HG03045 (cell line): Measurements from ENCODE around the gene EMILIN1.
"Not testable (repeated sequence)": the region's sequence is repeated elsewhere in the genome, so short reads cannot be mapped to it uniquely, and the experiment has no call there.

Experiments used
- ATAC-seq: cut with Tn5 transposase; IDR thresholded peaks from one replicate; pipeline ENCODE4 v1.9.1; 2021; ENCODE audit warnings: mild to moderate bottlenecking, moderate library complexity; ENCODE audit not compliant: unreplicated experiment

The EMILIN1 gene

GRCh38 chr2:27119330-27119670, 40.9 kb downstream of the EMILIN1 start:
- not testable (repeated sequence) for ATAC-seq

GRCh38 chr2:27121906-27122305, 43.5 kb downstream of the EMILIN1 start:
- no peak for ATAC-seq

DNA sequence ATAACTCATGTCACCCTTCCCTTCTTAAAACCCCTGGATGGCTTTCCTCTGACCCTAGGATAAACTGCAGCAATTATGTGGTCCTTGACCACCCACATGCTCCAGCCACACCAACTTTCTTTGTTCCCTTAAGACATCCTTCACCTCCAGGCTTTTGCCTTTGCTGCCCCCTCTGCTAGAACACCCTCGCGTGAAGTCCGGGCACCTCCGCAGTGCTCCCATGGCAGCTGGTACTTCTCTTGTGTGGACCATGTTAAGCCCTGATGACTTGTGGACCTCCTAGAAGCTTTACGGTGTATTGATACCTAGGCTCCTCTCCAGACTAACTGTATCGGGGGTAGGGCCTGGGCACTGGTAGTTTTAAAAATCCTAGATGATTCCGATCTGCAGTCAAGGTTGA, 44.4 kb downstream of the EMILIN1 start:
- ATAC-seq, result no peak

DNA sequence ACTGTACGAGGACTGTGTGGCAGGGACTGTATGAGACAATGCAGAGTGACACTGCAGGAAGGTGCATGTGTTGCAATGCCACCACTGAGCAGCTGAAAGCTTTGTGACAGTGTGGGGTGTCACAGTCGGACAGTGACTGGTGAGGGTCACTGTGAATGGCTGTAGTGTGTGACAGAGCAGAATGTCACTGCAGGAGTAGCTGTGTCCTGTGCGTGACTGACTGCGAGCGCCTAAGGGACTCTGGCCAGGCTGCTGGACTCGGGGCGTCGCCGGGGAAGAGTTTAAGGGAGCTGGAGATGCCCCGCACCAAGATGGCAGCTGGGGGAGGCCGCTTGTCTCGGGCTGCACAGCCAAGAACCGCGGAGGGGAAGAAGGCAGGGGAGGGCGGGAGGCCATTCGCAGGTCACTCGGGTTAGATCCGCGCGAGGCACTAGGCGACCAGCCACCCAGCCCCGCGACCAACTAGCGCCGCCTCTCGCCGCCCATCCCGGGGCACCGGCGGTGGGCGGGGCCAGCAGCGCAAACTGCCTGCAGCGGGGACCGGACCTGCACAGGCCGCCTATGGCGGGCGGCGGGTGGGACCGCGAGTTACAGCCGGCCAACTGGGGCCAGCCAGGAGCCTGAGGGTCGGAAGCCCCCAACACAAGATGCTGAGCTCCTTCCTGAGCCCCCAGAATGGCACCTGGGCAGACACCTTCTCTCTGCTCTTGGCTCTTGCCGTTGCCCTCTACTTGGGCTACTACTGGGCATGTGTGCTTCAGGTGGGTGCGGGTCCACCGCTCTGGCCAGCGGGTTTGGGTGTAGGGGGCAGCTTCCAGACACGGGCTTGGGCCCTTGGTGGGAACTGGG, 45.1 kb downstream of the EMILIN1 start, which contains the start of gene ABHD1:
ABHD1 (plus strand) TSS at position 514 of the 849 bp plus-strand sequence; CDS start at position 648, 134 bp downstream.
- ATAC-seq, result peak; percentile 69

GRCh38 chr2:27125104-27125503, 46.7 kb downstream of the EMILIN1 start:
- no peak for ATAC-seq

- ATAC-seq, result no peak
Measured at GRCh38 chr2:27126252-27126710, 47.9 kb downstream of the EMILIN1 start.

DNA sequence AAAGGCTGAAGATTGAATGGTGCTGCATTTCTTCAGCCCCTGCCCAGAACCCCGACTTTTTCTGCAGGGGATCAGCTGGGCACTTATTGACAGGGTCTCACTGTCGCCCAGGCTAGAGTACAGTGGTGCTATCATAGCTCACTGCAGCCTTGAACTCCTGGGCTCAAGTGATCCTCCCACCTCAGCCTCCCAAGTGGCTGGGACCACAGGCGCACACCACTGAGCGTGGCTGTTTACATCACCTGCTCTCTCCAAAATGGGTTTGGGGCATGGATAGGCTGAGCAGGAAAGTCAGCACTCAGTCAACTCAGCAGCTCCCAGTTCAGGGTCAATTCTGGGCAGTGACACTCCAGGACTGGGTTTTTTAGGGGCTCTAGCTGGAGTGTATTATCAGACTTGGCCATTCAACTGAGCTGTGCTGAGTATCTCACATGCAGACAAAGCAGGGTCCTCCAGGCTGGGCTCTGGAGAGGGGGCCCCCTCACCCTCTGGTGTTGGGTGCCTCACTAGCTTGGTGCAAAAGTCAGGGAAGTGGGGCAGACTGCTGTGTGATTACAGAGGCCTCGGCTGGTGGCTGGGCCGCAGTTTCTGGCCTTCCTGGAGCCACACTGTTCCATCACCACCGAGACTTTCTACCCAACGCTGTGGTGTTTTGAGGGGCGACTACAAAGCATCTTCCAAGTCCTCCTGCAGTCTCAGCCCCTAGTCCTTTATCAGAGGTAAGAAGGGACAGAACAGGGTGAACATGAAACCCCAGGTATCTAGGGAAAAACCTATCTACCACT, 49.7 kb downstream of the EMILIN1 start:
- no peak for ATAC-seq

- ATAC-seq, result no peak
Measured at GRCh38 chr2:27128668-27129571, 50.5 kb downstream of the EMILIN1 start.

GRCh38 chr2:27130396-27130795, 52.0 kb downstream of the EMILIN1 start:
- ATAC-seq, result no peak

DNA sequence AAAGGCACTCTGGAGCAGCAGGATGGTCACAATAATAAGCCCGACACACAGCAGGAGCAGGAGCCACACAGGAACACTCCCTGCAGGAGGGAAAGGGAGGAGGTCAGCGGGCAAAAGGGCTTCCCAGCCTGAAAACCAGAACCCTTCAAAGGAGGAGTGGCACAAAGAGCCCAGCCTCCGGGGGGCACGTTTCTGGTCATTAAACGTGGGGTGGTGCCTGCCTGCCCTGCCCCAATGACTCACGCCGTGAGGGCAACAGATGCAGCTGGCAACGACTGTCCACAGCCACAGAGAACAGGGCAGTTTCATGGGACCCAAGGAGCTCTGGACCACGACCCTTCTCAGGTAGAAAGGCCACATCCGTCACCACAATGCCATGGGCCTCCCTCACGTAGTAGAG, 53.0 kb downstream of the EMILIN1 start:
- no peak for ATAC-seq

- no peak for ATAC-seq
Measured at GRCh38 chr2:27133195-27133875, 54.9 kb downstream of the EMILIN1 start.

GRCh38 chr2:27133905-27134780, 55.7 kb downstream of the EMILIN1 start, which contains the start of gene PREB:
Gene PREB, minus strand, starts transcription at chr2:27134636. Its CDS starts 215 bp downstream, at chr2:27134421.
- peak; percentile 88 for ATAC-seq

DNA sequence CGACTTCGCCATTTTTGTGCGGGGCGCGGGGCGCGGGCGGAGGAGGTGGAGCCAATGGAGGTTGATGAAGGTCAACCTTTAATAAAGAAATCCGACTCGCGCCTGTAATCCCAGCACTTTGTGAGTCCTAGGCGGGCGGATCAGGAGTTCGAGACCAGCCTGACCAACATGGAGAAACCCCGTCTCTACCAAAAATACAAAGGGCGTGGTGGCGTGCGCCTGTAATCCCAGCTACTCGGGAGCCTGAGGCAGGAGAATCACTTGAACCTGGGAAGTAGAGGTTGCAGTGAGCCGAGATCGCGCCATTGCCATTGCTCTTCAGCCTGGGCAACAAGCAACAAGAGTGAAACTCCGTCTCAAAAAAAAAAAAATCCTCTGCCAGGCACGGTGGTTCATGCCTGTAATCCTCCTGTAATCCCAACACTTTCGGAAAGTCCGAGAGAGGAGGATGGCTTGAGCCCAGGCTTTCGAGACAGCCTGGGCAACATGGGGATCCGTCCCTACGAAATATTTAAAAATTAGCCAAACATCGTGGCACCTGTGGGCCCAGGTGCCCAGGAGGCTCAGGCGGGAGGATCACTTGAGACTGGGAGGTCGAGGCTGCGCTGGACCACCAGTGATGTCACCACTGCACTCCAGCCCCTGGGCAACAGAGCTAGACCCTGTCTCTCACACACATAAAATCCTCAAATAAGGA, 56.5 kb downstream of the EMILIN1 start:
- no peak for ATAC-seq

GRCh38 chr2:27135478-27135955, 57.1 kb downstream of the EMILIN1 start:
- ATAC-seq, result no peak
